AG09309 (cell line): ENCODE data around the gene MCM8.
"Not testable (repeated sequence)": the region's sequence is repeated elsewhere in the genome, so short reads cannot be mapped to it uniquely, and the experiment has no call there.

Source experiments
- DNase-seq: peaks from one replicate; pipeline ENCODE4 v3.0.0-alpha.2; 2010; ENCODE audit warnings: low read depth
- H3K4me3 ChIP-seq: 2 replicates; pipeline ENCODE4 v1.5.1; 2011; ENCODE audit warnings: mild to moderate bottlenecking, low read depth, low read length, moderate library complexity; ENCODE audit not compliant: control insufficient read depth
- CTCF ChIP-seq: IDR thresholded peaks from 2 replicates; pipeline ENCODE4 v1.5.1; 2011; ENCODE audit warnings: mild to moderate bottlenecking, low read depth, low read length, inconsistent platforms; ENCODE audit not compliant: insufficient read depth, control insufficient read depth; ENCODE audit errors: missing control alignments

The MCM8 gene

GRCh38 chr20:6030453-6031080, 80.1 kb downstream of the MCM8 start:
- DNase-seq, result no peak
- H3K4me3 ChIP-seq, result no peak overlapping the region
- TF ChIP-seq CTCF, result no peak

DNA sequence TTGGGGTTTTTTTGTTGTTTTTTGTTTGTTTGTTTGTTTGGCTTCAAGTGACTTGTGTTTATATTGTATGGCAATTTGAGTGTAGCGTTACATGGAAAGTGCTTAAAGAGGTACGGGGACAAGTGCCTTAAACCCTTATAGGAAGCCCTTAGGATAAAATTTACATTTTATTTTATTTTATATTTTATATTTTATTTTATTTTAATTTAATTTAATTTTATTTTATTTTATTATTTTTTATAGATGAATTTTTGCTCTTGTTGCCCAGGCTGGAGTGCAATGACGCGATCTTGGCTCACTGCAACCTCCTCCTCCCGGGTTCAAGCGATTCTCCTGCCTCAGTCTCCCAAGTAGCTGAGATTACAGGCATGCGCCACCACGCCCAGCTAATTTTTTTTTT, 82.5 kb downstream of the MCM8 start:
- not testable (repeated sequence) for DNase-seq, H3K4me3 ChIP-seq

DNA sequence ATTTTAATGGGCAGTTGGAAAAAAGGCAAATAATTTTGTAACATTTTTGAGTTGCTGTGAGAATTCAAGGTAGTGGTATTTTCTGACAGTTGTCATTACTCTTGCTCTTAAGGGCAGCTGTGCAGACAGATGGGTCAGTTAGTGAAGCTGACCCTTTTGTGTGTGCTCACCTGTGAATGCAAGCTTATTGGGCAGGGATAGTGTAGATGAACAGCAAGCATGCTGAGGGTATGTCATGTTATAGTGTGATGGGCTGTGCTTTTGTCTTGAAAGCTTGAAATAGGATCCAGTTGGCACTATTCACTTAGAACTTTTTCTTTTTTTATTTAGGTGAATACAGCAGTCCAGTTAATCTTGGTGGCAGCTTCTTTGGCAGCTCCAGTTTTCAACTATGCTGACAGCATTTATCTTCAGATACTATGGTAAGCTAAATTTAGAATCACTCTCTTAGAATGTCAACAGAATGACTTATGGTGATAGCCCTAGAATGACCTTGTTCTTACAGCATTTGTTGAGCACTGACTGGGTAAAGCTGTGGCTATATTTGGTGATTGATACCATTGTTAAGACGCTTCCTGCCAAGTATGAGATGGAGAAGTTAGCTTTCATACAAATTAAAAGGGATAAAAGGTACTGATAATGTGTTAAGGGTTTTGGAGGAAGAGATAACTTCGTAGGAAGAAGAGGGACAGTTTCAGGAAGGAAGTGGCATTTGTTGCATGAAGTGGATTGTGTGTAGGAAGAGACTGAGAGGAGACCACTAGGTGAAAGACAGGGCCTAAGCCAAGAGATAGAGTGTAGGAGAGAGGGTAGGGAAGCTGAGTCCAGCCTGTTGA, 83.9 kb downstream of the MCM8 start:
- no peak overlapping the region for H3K4me3 ChIP-seq
- DNase-seq, result no peak
- TF ChIP-seq CTCF, result no peak

- H3K4me3 ChIP-seq, result no peak overlapping the region
- DNase-seq, result no peak
- TF ChIP-seq CTCF, result no peak
Measured at GRCh38 chr20:6036213-6036612, 85.8 kb downstream of the MCM8 start.

GRCh38 chr20:6037082-6037481, 86.6 kb downstream of the MCM8 start:
- TF ChIP-seq CTCF, result no peak
- H3K4me3 ChIP-seq, result no peak overlapping the region
- DNase-seq, result no peak

- H3K4me3 ChIP-seq, result no peak overlapping the region
- no peak for DNase-seq
- TF ChIP-seq CTCF, result no peak
Measured at GRCh38 chr20:6038256-6038655, 87.8 kb downstream of the MCM8 start.

GRCh38 chr20:6039766-6040165, 89.3 kb downstream of the MCM8 start:
- DNase-seq, result no peak
- TF ChIP-seq CTCF, result no peak
- H3K4me3 ChIP-seq, result no peak overlapping the region
